Hepatocyte (in vitro differentiated cells): ENCODE data around the gene CCL24.
"Not testable (repeated sequence)": the region's sequence is repeated elsewhere in the genome, so short reads cannot be mapped to it uniquely, and the experiment has no call there.

ENCODE experiments used
- CTCF ChIP-seq: fragments of 200-600 bp; sonication (generic); IDR thresholded peaks from 2 replicates; pipeline ENCODE4 v1.5.1; 2016; ENCODE audit warnings: antibody characterized with exemption, mild to moderate bottlenecking; ENCODE audit not compliant: poor library complexity
- EZH2 ChIP-seq: fragments of 200-600 bp; sonication (generic); IDR thresholded peaks from 2 replicates; pipeline ENCODE4 v1.6.1; 2016; ENCODE audit warnings: antibody characterized with exemption, mild to moderate bottlenecking, borderline replicate concordance
- EZH2phosphoT487 ChIP-seq: fragments of 200-600 bp; sonication (generic); IDR thresholded peaks from one replicate; pipeline ENCODE4 v1.6.1; 2018; ENCODE audit warnings: antibody characterized with exemption, mild to moderate bottlenecking, low read depth, moderate library complexity; ENCODE audit not compliant: unreplicated experiment, severe bottlenecking

GRCh38 chr7:75833662-75834061, 20.1 kb upstream of the CCL24 start:
- TF ChIP-seq CTCF, EZH2phosphoT487, EZH2: not testable (repeated sequence)
